Measurements from ENCODE around the gene KLHL8.
"Not testable (repeated sequence)": the region's sequence is repeated elsewhere in the genome, so short reads cannot be mapped to it uniquely, and the experiment has no call there.

The KLHL8 gene

GRCh38 chr4:87228262-87228860 lies 7.9 kb upstream of the KLHL8 start:
- DNase-seq (ENCODE audit: low read depth in 1 of 2, low spot score in 1 of 2): no peak

- no peak for DNase-seq (ENCODE audit: low read depth in 1 of 2, low spot score in 1 of 2)
Measured at GRCh38 chr4:87227751-87228151, 7.3 kb upstream of the KLHL8 start.

- DNase-seq (ENCODE audit: low read depth in 1 of 2, low spot score in 1 of 2): no peak
Measured at GRCh38 chr4:87225936-87226335, 5.5 kb upstream of the KLHL8 start.

DNA sequence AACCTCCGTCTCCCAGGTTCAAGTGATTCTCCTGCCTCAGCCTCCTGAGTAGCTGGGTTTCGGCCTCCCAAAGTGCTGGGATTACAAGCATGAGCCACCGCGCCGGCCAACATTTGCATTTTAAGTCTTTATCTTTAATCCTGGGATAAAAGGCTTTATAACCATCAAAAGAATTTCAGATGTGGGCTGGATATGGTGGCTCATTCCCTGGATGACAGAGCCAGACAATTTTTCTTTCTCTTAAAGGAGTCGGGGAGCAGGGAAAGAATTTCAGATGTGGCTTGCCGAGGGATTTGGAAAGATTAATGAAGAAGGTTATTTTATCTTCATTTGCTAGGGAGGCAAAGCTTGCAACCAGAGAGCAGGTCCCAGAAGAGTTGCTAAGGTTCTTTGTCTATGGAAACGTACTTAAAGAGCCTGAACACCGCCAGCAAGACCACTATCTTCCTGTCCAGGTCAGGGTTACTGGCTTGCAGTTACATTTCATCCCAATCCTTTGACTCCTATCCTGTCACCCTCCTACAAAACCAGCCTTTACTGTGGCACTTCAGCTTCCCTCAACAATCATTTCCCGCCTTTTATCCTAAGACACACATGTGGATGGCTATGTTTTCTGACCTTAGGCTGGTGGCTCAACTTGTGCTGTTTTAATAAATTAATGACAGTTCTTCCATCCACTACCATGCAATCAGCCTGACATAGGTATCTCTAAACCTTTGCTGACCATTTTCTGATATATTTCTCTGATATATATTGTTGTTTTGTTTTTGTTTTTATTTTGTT lies 3.9 kb upstream of the KLHL8 start:
- DNase-seq (ENCODE audit: low read depth in 1 of 2, low spot score in 1 of 2): no peak

DNA sequence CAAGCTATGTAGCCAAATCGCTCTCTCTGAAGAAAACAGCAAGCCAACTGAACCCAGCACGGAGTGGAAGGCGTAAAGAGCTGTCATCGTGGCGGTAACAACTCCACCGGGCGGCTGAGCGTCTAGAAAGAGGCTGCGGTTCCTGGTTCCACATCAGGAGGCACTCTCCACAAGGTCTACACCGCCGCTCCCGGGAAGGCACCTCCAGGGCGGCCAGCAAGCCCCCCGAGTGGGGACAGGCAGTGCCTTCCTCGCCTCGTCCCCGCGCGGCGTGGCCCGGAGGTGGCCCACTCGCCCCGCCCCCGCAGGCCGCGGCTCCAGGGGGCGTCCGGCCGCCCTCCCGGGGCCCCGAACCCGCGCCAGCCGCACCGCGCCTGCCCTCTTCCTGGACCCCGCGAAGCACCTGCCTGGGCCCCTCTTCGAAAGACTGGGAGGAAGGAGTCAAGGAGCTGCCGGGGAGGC lies 755 bp downstream of the KLHL8 start:
- DNase-seq (ENCODE audit: low read depth in 1 of 2, low spot score in 1 of 2): peak in 1 of 2 donors; percentile 33

DNA sequence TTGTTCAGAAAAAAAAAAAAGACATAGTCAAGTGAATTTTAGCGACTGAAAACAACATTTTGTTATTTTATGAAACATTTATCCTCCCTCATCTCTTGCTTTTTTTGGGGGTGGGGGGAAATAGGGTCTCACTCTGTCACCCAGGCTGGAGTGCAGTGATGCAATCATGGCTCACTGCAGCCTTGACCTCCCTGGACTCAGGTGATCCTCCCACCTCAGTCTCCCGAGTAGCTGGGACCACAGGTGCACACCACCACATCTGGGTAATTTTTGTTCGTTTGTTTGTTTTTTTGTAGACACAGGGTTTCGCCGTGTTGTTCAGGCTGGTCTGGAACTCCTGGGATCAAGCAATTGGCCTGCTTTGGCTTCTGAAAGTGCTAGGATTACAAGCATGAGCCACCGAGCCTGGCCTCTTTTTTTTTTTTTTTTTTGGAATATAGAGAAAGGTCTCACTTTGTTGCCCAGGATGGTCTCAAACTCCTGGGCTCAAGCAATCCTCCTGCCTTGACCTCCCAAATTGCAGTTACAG lies 3.1 kb downstream of the KLHL8 start:
- not testable (repeated sequence) for DNase-seq (ENCODE audit: low read depth in 1 of 2, low spot score in 1 of 2)

- no peak for DNase-seq (ENCODE audit: low read depth in 1 of 2, low spot score in 1 of 2)
Measured at GRCh38 chr4:87216469-87216868, 3.9 kb downstream of the KLHL8 start.

DNA sequence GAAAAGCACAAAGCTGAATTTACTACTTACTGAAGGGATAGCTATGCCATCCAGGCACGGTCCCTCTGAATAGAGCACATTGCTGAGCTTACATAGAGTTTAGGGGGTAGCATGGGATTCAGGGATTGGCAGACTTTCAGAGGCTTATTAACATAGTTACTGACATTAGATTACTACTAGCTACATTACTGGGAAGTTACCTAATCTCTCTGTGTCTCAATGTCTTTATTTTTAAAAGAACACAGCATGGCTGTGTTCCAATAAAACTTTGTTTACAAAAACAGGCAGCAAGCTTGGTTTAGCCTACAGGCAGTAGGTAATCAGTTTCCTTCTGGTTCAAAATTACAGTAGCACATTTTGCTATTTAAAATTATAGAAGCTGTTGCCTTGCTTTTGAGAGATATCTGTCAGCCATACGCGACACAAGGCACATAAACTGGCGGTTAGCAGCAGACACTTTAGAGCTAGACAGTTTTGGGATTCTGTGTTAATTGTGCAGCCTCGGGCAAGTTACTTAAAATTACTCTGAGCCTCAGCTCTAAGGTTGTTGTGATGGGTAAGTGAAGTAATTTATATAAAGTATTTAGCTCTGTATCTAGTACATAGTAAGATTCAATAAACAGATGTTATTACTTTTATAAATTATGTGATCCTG lies 6.9 kb downstream of the KLHL8 start:
- DNase-seq (ENCODE audit: low read depth in 1 of 2, low spot score in 1 of 2): no peak

DNA sequence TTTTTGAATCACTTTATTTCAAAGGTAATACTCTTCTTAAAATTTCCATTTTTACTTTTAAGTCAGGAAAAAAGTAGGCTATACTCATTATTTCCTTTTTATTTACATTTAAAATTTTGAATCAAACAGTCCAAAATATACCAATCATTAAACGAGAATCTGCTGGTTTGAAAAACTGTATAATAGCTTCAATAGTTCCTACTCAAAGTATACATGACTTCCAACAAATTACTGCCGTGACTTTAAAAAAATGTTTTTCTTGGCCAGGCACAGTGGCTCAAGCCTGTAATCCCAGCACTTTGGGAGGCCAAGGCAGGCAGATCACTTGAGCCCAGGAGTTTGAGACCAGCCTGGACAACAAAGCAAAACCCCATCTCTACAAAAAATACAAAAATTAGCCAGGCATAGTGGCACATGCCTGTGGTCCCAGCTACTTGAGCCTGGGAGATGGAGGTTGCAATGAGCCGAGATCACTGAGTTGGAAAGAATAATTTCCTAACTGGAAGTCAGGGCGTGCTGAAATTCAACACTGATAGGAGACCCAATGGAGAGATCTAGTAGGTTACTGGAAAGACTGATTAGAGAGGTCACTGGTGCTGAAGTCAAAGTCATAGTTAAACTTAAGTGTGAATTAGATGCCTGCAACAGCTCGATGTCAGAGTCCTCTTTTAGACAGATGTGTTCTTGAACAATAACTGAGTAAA lies 9.0 kb downstream of the KLHL8 start:
- no peak for DNase-seq (ENCODE audit: low read depth in 1 of 2, low spot score in 1 of 2)

DNA sequence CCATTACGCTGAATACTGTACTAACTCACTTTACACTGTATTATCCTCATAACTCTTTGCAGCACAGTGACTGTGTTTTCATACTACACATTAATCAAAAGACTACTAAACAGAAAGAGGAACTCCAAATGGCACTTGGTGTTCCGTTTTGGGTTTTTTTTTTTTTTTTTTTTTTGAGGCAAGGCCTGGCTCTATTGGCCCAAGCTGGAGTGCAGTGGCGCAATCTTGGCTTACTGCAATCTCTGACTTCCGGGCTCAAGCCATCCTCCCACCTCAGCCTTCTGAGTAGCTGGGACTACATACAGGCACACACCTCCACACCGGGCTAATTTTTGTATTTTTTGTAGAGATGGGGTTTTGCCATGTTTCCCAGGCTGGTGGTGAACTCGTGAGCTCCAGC lies 10.7 kb downstream of the KLHL8 start:
- no peak for DNase-seq (ENCODE audit: low read depth in 1 of 2, low spot score in 1 of 2)

DNA sequence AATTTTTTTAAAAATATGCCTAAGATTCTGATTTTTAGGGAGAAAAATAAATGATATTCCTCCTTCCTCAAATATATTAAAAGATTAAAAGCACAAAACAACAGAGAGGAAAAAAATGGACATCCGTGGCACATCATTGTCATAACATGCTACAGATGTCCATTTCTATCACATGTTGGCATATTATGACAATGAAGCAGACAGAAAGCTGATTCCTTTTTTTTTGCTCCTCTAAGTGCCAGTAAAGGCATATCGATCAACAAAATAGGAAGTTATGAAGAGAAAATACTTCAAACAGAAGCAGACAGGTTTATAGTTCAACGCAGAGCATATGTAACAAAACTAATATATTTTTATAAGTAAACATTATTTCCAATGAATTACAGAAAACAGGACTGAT lies 11.2 kb downstream of the KLHL8 start:
- no peak for DNase-seq (ENCODE audit: low read depth in 1 of 2, low spot score in 1 of 2)

DNA sequence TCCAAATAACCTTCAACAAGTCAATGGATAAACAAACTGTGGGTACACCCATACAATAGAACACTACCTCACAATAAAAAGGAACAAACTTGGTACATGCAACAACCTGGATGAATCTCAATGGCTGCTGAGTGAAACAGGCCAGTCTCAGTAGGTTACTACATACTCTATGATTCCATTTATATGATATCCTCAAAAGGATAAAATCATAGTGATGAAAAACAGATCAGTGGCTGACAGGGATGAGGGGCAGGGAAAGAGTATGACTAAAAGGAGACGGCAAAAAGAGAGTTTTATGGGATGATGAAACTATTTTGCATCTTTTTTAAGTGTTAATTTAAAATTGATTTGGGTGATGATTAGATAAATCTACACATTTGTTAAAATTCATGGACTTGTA lies 15.9 kb downstream of the KLHL8 start:
- no peak for DNase-seq (ENCODE audit: low read depth in 1 of 2, low spot score in 1 of 2)

DNA sequence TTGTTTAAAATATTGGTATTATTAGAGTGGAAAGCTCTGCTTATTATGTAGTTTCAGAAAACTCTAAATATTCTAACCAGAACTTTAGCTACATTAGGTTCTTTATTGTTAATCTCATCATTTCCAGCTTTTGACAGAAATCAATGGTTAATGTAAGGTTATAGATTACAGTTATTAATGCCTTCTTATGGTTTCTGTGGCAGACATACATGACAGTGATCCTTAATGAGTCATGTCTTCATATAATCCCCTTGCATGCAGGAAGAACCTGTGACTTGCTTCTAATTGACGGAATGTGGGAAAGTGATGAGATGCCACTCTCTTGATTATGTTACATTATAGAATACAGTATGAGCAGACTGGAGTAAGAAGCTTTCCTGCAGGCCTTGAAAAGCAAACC lies 23.5 kb downstream of the KLHL8 start:
- DNase-seq (ENCODE audit: low read depth in 1 of 2, low spot score in 1 of 2): no peak

DNA sequence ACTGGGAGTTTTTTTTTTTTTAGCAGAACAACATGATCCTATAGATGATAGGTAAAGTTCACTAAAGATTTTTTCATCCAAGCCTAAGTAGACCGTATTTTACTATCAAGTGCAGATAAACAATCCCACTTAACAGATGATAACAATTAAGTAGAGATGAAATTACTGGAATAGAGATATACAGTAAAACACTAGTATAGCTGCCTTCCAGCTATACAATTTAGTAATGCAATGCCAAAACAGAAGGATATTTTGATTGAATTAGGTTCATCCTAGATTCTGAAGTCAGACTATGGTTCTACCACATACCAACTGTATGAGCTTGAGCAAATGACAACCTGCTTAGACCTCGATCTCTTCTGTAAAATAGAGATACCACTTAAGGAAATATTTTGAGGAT lies 24.3 kb downstream of the KLHL8 start:
- DNase-seq (ENCODE audit: low read depth in 1 of 2, low spot score in 1 of 2): no peak

DNA sequence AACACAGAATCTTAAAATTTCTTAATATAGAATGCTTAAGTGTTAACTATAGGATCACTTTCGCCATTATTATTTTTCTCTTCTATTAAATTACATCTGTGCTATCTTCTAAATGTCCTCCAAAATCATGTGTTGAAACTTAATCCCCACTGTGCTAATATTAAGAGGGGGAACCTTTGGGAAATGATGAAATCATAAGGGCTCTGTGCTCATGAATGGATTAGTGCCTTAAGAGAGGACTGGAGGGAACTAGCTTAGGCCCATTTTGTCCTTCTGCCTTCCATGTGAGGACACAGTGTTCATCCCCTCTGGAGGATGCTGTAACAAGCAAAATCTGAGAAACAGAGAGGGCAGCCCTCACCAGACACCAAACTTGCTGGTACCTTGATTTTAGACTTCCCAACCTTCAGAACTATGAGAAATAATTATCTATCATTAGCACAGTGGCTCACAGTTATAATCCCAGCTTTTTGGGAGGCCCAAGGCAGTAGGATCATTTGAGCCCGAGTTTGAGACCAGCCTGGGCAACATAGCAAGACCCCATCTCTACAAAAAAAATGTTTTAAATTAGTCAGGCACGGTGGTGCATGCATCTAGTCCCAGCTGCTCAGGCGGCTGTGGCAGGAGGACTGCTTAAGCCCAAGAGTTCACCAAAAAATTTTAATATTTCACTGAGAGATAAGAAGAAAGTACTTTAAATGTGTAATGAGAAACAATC lies 26.3 kb downstream of the KLHL8 start:
- no peak for DNase-seq (ENCODE audit: low read depth in 1 of 2, low spot score in 1 of 2)

DNA sequence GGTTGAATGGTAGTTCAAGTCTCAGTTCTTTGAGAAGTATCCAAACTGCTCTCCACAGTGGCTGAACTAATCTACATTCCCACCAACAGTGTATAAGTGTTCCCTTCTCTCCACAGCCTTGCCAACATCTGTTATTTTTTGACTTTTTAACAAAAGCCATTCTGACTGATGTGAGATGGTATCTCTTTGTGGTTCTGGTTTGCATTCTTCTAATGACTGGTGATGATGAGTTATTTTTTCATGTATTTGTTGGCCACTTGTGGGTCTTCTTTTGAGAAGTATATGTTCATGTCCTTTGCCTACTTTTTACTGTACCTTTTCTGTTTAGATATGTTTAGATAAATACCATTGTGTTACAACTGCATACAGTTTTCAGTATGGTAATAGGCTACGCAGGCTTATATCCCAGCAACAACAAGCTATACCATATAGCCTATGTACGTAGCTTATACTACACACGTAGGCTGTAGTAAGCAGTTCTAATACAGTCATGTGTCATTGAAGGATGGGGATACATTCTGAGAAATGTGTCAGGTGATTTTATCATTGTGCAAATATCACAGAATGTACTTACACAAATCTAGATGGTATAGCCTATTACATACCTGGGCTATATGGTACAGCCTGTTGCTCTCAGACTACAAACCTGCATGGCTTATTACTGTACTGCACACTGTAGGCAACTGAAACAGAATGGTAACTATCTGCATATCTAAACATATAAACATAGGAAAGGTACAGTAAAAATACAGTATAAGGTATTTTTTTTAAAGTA lies 28.1 kb downstream of the KLHL8 start:
- no peak for DNase-seq (ENCODE audit: low read depth in 1 of 2, low spot score in 1 of 2)

DNA sequence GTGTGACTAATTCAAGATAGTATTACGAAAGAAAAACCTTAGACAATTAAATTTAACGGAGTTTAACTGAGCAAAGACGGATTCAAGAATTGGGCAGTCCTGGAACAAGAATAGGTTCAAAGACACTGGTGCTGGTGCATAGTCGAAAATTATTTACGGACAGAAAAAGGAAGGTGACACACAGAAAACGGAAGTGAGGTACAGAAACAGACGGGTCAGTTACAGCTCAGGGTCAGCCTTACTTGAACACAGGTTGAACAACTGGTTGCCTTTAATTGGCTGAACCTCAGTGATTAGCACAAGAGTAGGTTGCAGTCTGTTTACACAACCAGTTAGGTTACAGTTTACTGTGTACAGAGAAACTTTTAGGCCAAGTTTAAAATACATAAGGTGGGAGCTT lies 31.5 kb downstream of the KLHL8 start:
- DNase-seq (ENCODE audit: low read depth in 1 of 2, low spot score in 1 of 2): no peak

DNA sequence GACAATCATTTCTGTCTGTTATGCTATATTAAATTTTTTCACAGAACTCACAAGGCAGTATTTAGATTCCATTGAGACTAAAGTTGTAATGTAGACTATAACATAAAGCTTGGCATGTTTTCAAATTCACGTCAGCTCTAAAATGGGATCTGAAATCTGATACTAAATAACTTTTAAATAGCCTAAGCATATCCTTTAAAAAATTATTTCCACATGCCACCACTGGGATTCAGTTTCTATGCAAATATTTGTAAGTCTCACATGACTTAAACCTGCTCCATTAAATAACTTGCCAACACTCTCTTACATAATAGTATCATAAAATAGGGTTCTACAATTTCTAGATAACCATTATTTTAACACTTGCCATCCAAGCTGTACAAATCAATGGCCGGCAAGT lies 32.4 kb downstream of the KLHL8 start:
- no peak for DNase-seq (ENCODE audit: low read depth in 1 of 2, low spot score in 1 of 2)

DNA sequence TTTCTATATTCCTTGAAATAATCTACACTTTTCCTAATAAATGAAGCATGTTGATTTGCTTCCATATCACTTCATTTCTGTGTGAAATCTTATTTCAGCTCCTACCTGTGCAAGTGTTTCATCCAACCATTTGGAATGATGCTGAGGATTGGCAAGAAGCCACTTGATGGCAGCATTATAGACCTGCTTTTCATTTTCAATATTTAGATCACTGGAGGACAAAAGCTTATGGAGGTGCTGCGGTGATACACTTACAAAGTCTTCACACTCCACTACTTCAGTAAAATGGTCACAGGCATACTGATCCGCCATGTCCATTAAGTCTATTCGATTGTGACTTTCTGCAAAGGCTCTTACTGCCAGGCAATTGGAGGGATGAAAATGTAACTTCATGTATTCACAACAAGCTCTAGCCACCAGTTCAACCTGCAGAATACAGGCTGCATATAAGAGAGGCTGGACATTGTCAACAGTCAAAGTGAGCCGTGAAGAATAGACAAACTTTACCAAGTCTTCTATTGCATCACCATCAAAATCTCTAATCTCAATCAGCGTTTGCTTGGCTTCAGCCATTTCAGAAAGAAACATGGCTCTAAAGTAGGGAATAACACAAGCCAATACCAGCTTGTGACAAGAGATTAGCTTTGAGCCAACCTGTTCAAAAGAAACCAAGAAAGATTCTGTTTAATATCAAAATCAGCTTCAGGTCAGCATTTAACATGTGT lies 35.1 kb downstream of the KLHL8 start:
- no peak for DNase-seq (ENCODE audit: low read depth in 1 of 2, low spot score in 1 of 2)

Data from activated CD4-positive, alpha-beta T cell treated with anti-CD3 and anti-CD28 coated beads, Interleukin-2, amount 50 U/mL, for 24 hours (primary cell).